SK-N-MC (cell line): Measurements from ENCODE around the gene SH3PXD2A.

Experiments
- EZH2 ChIP-seq: fragments of 200-600 bp; sonication (generic); IDR thresholded peaks from one replicate; pipeline ENCODE4 v1.6.1; 2017; ENCODE audit warnings: antibody characterized with exemption
- POLR2AphosphoS5 ChIP-seq: IDR thresholded peaks from 2 replicates; pipeline ENCODE4 v1.6.1; 2012; ENCODE audit warnings: mild to moderate bottlenecking, low read depth, low read length, borderline replicate concordance

DNA sequence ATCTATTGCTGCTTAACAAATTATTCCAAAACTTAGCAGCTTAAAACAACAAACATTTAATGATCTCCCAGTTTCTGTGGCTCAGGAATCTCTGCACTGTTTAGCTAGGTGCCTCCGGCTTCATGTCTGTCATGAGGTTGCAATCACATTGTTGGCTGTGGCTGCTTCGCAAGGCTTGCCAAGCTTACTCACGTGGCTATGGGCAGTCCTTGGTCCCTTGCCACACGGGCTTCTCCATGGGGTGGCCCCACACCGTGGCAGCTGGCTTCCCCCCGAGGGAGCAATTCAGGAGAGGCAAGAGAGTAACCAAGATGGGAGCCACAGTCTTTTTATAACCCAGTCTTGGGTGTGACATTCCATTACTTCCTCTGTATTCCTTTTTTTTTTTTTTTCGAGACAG, 294.5 kb downstream of the SH3PXD2A start:
- TF ChIP-seq EZH2 (no peak), POLR2AphosphoS5 (no peak)
